ENCODE measurements around the gene SFXN5.
A peak's percentile ranks its signal among the peaks of the same experiment; 100 is the strongest.

The SFXN5 gene

DNA sequence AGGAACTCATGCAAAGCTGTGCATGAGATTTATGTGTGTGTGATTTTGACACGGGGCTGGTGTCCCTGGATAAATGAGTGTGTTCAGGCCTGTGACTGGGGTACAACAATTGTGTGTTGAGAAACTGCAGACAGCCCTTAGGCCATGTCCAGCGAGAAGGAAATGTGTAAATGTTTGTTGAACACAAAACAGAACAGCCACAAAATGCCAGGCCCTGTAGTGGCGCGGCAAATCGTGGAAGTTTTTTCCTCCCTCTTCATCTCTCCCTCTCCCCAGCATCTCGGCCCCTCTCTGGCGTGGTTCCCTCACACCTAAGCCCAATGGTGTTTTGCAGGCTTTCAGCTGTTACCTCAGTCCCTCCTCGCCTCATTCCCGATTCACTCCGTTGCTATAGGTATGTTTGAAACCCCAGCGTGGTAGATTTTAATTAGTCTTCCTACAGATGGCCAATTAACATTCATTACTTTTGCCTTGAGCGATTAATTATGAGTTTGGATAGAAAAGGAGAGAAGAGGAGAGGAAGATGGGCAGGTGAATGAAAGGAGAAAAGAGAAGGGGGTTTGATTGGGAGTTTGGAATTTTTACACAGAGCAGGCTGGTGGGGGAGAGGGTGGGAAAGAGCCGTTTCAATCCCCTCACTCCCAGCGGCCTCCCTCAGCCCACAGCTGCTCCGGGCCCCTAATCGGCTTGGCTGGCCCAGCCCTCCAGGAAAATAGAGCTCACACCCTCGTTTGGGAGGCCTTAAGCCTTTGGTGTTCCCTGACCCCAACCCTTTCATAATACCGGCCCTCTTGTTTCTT lies 173.5 kb downstream of the SFXN5 start:
- no peak for DNase-seq (ENCODE audit: low read depth)

DNA sequence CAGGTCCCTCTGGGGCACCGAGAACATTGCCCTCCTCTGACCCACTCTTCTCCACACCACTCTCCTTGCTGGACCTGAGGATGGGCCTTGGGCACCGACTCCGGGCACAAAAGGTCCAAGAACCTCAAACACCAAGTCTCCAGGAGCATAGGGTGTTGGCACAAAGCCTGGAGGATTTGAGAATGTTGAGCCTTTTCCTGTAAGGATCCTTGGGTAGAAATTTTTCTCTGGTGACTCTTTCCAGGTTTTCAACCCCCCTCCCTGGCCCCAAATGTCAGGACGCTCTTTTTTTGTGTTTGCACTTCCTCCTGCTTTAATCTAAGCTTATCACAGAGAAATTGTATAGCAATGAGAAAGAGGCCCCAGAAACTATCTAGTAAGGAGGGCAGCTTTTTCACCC lies 175.1 kb downstream of the SFXN5 start:
- no peak for DNase-seq (ENCODE audit: low read depth)

DNA sequence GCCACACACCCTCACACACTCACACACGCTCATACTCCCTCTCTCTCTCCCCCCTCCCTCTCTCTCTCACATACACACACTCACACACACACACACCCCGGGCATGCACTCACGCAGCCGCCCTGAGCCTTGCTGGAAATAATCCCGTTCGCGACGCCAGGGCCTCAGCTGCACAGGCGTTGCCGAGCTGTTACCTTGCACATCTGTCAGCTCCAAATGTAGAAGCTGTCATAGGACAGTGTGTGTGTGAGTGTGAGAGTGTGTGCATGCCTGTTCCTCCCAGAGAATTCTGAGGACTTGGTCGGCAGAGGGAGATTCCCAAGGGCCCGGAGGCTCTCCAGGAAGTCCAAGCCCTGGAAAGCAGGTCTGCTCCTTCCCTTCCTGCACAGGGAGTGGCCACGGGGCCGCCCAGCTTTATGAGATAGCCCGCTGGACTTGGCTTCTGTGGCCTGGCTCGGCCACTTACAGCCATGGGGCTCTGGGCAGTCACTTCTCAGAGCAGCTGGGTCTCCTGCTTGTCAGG lies 175.7 kb downstream of the SFXN5 start:
- no peak for DNase-seq (ENCODE audit: low read depth)

DNA sequence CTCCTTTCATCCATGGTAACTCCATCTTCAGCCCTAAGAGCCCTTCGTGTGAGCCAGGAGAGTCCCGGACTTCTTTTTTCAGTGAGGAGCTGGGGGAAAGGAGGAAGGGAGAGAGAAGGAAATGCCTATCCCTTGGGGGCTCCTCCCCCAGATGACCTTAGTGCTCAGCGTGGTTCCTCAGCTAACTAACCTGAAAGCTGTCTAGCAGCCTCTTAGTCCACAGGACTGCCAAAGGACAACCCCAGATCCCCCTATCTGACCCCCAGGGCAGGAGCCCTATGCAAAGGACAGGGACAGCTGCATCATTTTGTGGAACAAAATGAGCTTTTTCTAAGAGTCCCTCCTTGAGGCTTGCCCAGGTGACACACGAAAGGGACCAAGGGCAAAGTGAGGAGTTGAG lies 176.4 kb downstream of the SFXN5 start:
- DNase-seq (ENCODE audit: low read depth): no peak

DNA sequence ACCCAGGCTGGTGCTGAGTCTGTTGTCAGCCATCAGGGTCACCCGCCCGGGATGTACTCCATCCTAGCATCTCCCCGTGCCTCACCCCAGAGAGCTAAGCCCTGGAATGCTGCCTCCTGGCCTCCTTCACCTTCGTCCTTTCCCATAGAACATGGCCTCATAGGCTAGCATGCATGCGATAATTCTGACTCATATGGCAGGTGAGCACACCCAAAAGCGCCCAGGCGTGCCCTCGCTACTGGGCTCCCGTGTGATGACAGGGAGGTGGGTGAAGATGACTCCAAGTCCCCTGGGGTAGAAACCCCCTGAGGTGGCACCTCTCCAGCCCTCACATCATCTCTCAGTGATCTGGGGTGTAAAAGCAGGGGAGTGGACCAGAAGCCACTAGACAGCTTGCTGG lies 177.0 kb downstream of the SFXN5 start:
- DNase-seq (ENCODE audit: low read depth): no peak

DNA sequence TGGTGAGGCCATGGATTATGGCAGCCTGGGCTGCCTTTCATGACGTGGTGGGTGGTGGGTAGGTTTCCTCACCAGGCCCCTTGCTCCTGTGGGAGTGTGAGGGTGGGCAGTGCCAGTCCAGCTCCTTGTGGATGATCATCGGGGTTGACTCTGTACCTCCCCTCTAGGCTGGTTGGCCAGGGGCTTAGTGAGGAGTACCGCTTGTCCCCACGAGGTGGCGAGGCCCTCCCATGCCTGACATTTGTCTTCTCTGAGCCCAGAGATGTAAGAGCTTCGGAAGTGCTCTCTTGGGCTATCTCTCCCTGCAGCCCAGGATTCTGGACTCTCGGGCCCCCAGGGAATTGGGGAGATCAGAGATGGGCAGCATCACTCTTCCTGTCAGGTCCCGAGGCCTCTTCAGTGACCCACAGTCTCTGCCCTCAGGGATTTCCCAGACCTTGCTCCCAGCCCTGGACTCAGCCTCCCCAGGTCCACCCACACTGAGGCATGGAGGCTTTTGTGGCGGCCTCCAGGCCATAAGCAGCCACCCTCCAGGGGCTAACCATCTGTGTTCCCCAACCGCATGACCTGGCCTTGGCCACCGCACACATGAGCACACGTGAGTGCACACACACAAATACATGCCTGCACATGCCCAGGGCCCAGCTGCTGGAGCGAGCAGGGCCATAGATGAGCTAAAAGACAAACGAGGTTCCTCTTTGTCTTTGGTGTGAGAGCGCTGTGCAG lies 177.8 kb downstream of the SFXN5 start:
- no peak for DNase-seq (ENCODE audit: low read depth)

DNA sequence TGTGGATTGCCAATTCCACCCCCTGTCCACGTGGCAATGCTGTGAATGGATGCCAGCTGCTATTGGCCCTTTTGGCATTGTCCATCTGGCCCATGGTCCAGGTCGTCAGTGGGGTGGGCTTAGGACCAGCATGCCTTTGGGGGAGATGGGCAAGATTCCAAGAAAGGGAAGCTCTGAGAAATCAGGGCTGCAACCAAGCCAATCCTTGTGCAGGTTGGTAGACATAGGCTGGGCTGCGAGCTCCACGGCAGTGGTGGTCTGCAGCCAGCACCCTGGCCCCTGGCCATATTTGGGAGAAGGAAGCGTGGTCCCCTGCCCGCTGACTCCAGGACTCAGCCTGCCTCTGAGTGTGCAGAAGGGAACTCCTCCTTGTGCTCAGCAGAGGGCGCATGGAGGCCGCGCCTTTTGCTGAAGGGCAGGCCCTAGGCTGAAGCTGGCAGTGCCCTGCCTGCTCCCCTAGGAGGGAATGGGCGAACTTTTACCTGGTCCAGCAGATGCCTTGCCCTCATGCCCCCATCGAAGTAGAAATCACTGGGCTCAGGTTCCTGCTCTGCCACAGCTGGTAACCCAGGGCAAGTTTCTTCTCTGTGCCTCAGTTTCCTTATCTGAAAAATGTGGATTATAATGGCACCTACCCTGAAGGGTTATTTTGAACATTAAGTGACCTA lies 178.9 kb downstream of the SFXN5 start:
- DNase-seq (ENCODE audit: low read depth): peak; percentile 19

Data from stimulated activated CD8-positive, alpha-beta memory T cell treated with anti-CD3 and anti-CD28 coated beads, Interleukin-12 subunit alpha, Interleukin-12 subunit beta, amount 100 ng/mL, for 4 hours (primary cell).